NT2/D1 (cell line): ENCODE measurements around the gene FAM181A.

Experiments
- YY1 ChIP-seq: IDR thresholded peaks from 2 replicates; pipeline ENCODE4 v1.6.1; 2011; ENCODE audit not compliant: insufficient read length, insufficient read depth
- ZNF274 ChIP-seq: IDR thresholded peaks from 2 replicates; pipeline ENCODE4 v1.6.1; 2011; ENCODE audit warnings: mild to moderate bottlenecking, low read depth, low read length

DNA sequence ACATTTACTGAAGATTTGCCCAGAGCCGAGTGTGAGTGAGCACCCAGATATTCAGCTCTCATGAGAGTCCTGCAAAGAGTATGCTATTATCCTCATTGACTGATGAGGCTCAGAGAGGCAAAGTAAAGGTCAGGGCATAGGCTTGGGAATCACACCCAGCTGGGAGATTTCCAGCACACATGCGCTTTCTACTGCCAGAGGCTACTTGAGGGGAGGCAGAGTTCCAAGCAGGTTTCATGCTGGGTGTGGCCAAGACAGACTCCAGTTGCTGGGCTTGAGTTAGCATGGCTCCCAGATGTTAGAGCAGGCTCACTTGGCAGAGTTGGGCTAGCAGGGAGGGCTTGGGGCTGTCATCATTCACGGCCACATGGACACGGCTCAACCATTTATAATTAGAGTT lies 14.4 kb upstream of the FAM181A start:
- TF ChIP-seq ZNF274 (no peak), YY1 (no peak)
